WI38 (cell line): Measurements from ENCODE around the gene DNAJC15.

ENCODE experiments used
- H3K4me3 ChIP-seq: 2 replicates; pipeline ENCODE4 v1.5.1; 2011; ENCODE audit warnings: low read depth, mild to moderate bottlenecking, control low read depth, low read length
- CTCF ChIP-seq: IDR thresholded peaks from 2 replicates; pipeline ENCODE4 v1.5.1; 2012; ENCODE audit warnings: low read depth, mild to moderate bottlenecking, control low read depth, low read length

DNAJC15 gene

GRCh38 chr13:43145534-43146196 is 122.3 kb downstream of the DNAJC15 start:
- H3K4me3 ChIP-seq, result no peak overlapping the region
- TF ChIP-seq CTCF, result no peak

GRCh38 chr13:43146400-43146799 is 123.0 kb downstream of the DNAJC15 start:
- TF ChIP-seq CTCF, result no peak
- no peak overlapping the region for H3K4me3 ChIP-seq

- TF ChIP-seq CTCF, result no peak
Measured at GRCh38 chr13:43150369-43151207, 127.2 kb downstream of the DNAJC15 start.

GRCh38 chr13:43153436-43154090 is 130.2 kb downstream of the DNAJC15 start:
- TF ChIP-seq CTCF, result no peak

More at GRCh38 chr13:43150369-43151207, 127.2 kb downstream of the DNAJC15 start:
- H3K4me3 ChIP-seq, result no peak overlapping the region

GRCh38 chr13:43154156-43154651 is 130.8 kb downstream of the DNAJC15 start:
- TF ChIP-seq CTCF, result no peak
- H3K4me3 ChIP-seq, result no peak overlapping the region

More at GRCh38 chr13:43153436-43154090, 130.2 kb downstream of the DNAJC15 start:
- H3K4me3 ChIP-seq, result no peak overlapping the region

GRCh38 chr13:43154839-43155238 is 131.5 kb downstream of the DNAJC15 start:
- TF ChIP-seq CTCF, result no peak

More at GRCh38 chr13:43154839-43155238, 131.5 kb downstream of the DNAJC15 start:
- H3K4me3 ChIP-seq, result no peak overlapping the region
